Activated effector memory CD4-positive, alpha-beta T cell treated with anti-CD3 and anti-CD28 coated beads, Interleukin-2, amount 50 U/mL, for 16 hours (primary cell): Measurements from ENCODE around the gene ITPR2.
"Not testable (repeated sequence)": the region's sequence is repeated elsewhere in the genome, so short reads cannot be mapped to it uniquely, and the experiment has no call there.

ENCODE experiments used
- DNase-seq: peaks from one replicate; pipeline ENCODE4 v3.0.0-alpha.2; 2020

Gene ITPR2

DNA sequence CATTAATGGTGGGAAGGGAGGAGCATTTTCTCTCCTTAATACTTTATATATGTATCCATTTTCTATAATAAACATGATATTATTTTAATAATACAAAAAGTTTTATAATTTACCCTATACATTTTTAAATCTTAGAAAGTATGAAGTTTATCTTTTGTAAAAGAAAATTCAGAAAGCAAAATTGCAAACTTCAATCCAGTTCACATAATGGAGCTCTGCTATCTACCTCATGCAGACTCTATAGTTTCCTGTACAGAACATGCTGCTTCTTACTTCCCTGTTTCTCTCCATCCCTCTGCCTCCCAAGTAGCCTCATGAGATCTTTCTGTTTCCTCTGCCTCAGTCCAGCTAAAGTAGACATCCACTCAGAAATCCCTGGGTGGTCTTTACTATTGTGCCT, 402.4 kb downstream of the ITPR2 start:
- DNase-seq, result not testable (repeated sequence)

DNA sequence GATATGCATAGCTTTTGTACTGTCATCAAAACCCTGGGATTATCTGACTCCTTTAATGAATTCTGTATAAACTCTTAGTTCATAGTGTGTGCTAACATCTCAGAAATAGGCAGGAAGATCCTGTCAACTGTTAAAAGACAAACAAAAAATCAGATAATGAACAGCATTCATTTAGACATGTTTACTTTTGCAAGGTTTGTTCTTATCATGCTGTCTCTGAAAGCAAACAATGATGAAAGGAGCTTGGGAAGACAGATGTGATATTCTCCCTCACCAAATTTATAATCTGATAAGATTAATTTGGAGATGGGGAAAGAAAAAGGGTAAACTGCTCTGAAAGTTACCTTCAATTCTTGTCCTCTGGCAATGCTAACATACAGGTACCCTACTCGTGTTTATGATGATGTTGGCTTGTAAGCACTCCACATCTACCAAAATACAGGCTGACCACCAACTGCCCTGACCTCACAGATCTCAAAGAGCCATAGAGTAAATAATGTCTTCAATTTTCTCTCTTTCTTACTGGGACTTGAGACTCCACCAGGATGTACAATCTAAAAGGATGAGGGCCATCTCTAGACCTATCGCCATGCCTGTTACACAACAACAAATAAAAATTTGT, 403.8 kb downstream of the ITPR2 start:
- no peak for DNase-seq

DNA sequence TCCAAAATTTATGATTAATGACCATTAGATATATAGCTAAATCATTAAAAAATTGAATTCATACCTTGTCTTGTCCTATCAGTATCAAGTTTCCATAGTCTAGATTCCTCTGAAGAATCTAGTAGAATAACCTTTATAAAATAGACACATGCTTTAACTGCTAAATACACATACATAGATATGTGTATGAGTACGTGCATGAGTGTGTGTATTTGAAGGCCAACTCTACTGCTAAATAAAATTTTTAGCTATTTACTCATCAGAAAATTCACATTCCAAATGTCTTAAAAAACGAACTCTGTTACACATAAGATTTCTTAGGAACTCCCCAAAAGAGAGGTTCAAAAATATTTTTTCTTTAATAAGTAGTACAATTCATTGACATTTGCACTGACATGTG, 404.6 kb downstream of the ITPR2 start:
- DNase-seq, result no peak

GRCh38 chr12:26426652-26427051, 406.3 kb downstream of the ITPR2 start:
- no peak for DNase-seq

- no peak for DNase-seq
Measured at GRCh38 chr12:26425587-26426260, 407.3 kb downstream of the ITPR2 start.

GRCh38 chr12:26422839-26423398, 410.1 kb downstream of the ITPR2 start:
- no peak for DNase-seq

GRCh38 chr12:26416550-26416949, 416.4 kb downstream of the ITPR2 start:
- DNase-seq, result no peak

DNA sequence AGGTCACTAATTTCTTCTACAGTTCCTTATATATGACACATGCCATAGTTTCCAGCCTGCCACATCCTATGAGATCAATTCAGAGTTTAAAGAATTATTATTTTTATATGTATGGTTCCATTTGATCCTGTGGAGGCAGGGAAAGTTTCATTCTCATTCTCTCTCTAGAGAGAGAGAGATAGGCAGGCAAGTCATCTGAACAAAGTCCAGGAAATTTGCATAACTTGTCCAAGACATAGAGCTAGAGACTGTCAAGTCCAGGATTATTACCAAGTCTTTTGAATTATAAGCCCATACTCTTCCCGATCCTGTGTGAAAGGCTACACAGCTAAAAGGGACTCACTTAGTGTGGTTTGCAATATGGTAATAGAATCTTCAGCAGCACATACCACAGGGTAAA, 422.3 kb downstream of the ITPR2 start:
- DNase-seq, result no peak

GRCh38 chr12:26406813-26407212, 426.2 kb downstream of the ITPR2 start:
- no peak for DNase-seq

DNA sequence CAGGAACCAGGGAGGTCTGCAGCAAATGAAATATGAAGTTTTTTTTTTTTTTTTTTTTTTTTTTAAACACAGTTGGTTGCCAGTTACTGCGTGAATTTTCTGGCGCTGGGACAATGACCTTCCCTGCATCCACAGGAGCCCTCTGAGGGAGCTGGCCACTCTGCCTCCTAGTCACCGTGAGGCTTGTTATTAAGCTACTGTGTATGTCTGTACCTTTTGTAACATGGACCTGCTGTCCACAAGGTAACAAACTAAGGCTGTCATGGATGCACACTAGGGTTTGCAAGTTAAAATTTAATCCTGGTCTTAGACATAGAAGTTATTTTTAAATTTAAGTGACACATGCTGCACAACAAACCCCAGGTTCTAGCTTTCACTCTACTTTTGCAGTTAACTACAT, 426.6 kb downstream of the ITPR2 start:
- DNase-seq, result no peak

GRCh38 chr12:26403601-26404000, 429.4 kb downstream of the ITPR2 start:
- DNase-seq, result no peak

- no peak for DNase-seq
Measured at GRCh38 chr12:26402648-26403047, 430.3 kb downstream of the ITPR2 start.

DNA sequence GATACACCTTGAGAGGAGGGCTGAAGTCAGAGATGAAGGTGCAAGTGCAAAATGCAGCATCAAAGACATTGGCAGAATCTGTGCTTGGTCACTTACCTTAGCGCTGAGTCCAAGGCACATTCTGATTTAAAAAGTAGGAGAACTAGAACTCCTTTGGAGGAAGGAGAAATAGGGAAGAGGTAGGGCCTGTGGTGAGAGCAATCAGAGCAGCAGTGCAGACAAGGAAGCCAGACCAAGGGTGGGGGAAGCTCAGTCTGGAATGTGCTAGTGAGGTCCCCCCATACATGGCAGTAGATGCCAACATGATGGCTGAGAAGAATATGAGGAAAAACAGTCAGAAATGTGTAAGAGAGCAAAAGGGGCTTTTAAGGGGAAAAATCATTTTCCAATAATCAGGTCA, 431.1 kb downstream of the ITPR2 start:
- no peak for DNase-seq

- no peak for DNase-seq
Measured at GRCh38 chr12:26400627-26401026, 432.4 kb downstream of the ITPR2 start.

- DNase-seq, result no peak
Measured at GRCh38 chr12:26399381-26399780, 433.6 kb downstream of the ITPR2 start.

- DNase-seq, result no peak
Measured at GRCh38 chr12:26396402-26396801, 436.6 kb downstream of the ITPR2 start.

GRCh38 chr12:26389343-26389742, 443.7 kb downstream of the ITPR2 start:
- DNase-seq, result no peak

DNA sequence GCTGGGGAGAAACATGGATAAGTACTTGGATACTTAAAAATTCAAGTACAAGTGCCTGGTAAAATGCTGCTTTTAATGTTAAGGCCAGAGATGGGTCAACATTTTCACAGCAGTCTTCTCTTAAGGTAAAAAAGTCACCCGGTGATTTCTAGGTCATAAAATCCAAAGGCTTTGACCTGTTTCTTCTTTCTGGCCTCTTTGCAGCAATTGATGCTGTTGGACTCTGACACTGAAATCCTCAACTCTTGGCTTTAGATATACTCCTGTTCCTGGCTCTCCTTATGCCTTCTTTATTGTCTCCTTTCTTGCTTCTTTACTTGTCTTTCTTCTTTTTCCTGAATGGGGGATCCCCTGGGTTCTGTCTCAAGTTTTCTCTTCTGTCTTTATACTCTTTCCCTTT, 448.5 kb downstream of the ITPR2 start:
- DNase-seq, result no peak

DNA sequence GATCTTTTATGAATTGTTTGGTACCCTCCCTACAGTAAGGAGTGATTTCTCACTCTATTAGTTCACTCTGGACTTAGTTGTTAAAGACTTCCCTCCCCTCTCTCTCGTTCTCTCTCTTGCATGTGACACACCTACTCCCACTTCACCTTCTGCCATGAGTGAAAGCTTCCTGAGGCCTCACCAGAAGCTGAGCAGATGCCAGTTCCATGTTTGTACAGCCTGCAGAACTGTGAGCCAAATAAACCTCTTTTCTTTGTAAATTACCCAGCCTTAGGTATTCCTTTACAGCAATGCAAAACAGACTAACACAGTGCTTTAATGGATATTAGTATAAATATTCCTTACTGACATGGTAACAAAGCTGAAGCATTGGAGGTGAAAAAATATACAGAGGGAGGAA, 450.0 kb downstream of the ITPR2 start:
- no peak for DNase-seq

DNA sequence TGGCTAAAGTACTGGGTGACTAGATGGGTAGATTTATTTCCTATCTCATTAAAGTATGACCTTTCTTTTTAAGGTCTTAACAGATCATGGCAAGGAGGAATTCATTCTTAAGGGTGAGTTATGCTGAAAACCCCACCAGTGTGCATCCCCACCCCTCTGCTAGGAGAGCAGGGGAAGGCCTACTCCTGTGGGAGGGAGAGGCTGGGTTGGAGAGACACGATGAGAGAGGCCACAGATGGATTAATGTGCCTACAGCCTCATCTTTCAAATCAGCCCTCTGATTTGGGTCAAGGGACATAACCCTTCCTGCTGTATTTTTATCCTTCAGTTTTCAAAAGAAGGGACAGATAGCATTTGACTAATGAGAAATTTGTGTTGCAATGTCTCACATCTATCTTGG, 452.1 kb downstream of the ITPR2 start:
- no peak for DNase-seq

DNA sequence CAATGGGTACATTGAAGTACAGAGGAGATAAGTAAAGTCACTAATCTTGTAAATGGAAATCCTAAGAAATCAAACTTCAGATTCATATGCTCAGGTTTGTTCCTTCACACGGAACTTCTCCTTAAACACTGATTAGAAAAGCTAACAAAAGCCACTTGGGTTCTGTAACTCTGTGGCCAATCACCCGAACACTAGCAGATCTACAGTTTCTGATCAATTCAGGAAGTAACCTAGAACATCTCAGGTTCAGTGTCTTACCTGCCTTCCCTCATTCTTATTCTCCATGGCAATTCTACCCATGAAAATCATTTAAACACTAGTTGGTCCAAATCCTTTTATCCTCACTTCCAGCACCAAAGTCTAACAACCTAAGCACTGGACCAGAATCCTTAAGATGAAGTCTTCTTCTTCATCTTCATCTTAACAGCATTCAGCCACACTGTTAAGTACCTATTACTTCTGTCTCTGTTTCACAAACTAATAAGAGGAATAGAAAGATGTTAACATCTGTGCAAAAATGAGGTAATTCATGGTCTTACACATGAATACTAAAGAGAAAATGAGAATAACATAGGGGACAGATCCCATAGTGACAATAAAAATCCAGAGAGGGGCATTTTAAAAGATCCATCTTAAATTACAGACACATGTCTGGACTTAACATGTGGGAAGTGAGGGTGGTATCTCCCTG, 453.1 kb downstream of the ITPR2 start:
- DNase-seq, result no peak

- DNase-seq, result no peak
Measured at GRCh38 chr12:26378711-26379110, 454.3 kb downstream of the ITPR2 start.

- no peak for DNase-seq
Measured at GRCh38 chr12:26374934-26375680, 457.9 kb downstream of the ITPR2 start.
